Fibroblast of the aortic adventitia (primary cell): ENCODE measurements around the gene TMEM266. TPM values are rescaled to one million over a fixed set of nuclear protein-coding genes. Genes with fewer than 3 reads are reported as not detected.

ENCODE experiments used
- DNase-seq: peaks from one replicate; pipeline ENCODE4 v3.0.0-alpha.2; 2010; ENCODE audit warnings: low read depth
- H3K4me3 ChIP-seq: 2 replicates; pipeline ENCODE4 v1.5.1; 2011; ENCODE audit warnings: low read depth, mild to moderate bottlenecking, control low read depth, low read length, moderate library complexity
- CTCF ChIP-seq: IDR thresholded peaks from 2 replicates; pipeline ENCODE4 v1.5.1; 2011; ENCODE audit warnings: mild to moderate bottlenecking, low read length, control low read depth, inconsistent platforms; ENCODE audit not compliant: insufficient read depth
- total RNA-seq: library from RNA; depleted of rRNA; stranded (reverse); fragments of >200 nt; gene quantifications from 2 replicates; pipeline ENCODE4 v1.2.3, GENCODE V29; 2012; ENCODE audit warnings: low replicate concordance

Gene TMEM266
- total RNA-seq, 1 donor: 0.09 TPM

GRCh38 chr15:76139368-76140073 lies 79.7 kb downstream of the TMEM266 start:
- no peak overlapping the region for H3K4me3 ChIP-seq
- peak; percentile 93 for TF ChIP-seq CTCF
- peak; percentile 79 for DNase-seq

GRCh38 chr15:76140074-76140464 lies 80.3 kb downstream of the TMEM266 start:
- peak; percentile 34 for DNase-seq
- H3K4me3 ChIP-seq: no peak overlapping the region

GRCh38 chr15:76146812-76147211 lies 87.0 kb downstream of the TMEM266 start:
- TF ChIP-seq CTCF: no peak
- H3K4me3 ChIP-seq: no peak overlapping the region
- no peak for DNase-seq

More at GRCh38 chr15:76140074-76140464, 80.3 kb downstream of the TMEM266 start:
- no peak for TF ChIP-seq CTCF

DNA sequence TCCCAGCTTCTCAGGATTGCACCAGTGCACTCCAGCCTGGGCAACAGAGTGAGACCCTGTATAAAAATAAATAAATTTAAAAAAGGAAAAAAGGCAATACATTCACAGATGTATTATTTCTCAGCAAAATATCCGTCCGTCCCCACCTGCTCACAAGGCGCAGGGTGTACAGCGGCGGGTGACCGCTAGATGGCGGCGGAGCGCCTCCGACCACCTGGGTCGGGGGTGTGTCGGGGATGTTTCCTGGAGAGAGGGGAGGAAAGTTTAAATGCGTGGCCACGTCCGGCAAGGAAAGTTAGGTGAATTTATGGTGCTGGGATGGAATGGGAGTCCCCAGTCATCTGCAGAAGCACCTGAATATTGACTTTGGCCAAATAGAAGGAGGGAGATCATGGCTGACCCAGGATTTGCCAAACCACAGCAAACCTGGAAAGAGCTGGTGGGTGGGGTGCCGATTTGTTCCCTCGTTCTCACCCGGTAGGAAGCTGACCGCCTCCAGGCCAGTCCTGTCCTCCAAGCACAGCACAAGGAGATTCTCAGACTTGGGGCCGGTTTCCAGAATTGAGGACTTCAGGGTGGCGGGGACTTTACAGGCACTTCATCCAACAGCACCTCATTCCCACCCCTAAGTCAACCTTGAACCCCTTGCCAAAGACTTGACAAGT lies 88.3 kb downstream of the TMEM266 start:
- H3K4me3 ChIP-seq: no peak overlapping the region
- DNase-seq: no peak
- peak; percentile 99 for TF ChIP-seq CTCF

DNA sequence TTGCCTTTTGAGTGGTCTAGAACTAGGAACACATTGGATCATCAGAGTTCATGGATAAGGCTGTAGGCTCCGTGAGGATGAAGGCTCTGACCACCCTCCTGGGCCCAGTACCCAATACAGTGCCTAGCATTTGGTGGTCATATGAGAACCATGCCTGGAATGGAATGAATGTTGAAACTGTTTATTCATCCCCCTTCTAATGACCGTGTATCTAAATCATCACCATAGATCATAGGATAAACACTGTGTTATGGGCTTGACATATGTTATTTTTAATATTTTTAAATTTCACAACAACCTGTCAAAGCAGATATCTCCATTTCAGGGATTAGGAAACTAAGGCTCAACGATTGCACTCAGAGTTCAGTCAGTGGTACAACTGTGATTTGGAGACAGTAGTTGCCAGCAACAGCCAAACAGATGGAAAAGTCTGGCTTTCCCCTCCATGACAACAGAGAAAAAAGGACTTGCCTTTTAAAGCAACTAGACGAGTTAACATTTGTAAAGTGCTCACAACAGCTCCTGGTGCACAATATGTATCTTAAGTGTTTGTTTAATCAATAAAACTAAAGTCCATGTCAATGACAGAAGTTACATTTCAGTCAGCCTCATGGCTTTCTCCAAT lies 89.6 kb downstream of the TMEM266 start:
- no peak for DNase-seq
- no peak overlapping the region for H3K4me3 ChIP-seq
- no peak for TF ChIP-seq CTCF

DNA sequence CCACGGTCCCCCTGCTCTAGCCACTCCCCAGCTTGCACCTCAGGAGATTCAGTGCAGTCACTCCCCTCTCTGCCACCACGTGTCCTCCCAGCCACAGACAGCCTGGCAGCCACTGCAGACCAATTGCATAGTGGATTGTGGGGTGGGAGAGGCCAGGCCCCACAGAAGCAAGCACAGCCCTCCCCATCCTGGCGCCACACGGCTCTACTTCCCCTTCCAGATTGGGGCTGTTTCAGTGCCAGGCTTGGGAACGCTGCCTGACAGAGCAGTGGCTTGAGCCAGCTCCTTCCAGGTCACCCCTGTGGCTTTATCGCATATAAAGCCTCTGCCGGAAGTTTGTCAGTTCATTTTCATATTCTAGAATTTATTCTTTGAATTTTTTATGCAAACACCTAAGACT lies 90.7 kb downstream of the TMEM266 start:
- TF ChIP-seq CTCF: no peak
- no peak overlapping the region for H3K4me3 ChIP-seq
- DNase-seq: no peak
